Thyroid gland (tissue), 4 donors: ENCODE results near the gene FNIP1. TPM values are rescaled to one million over a fixed set of nuclear protein-coding genes. Genes with fewer than 3 reads are reported as not detected.
"Not testable (repeated sequence)": the region's sequence is repeated elsewhere in the genome, so short reads cannot be mapped to it uniquely, and the experiment has no call there.

Source experiments
- DNase-seq, 2 donors: peaks; one replicate each; pipeline ENCODE4 v3.0.0-alpha.2; 2019
- H3K27ac ChIP-seq, 3 donors: fragments of 200-600 bp; sonication (generic); 1 replicate in 2 of 3; 2 replicates in 1 of 3; pipeline ENCODE4 v1.5.1; 2016 to 2019; ENCODE audit warnings: mild to moderate bottlenecking in 1 of 3, moderate library complexity in 1 of 3
- H3K27me3 ChIP-seq: fragments of 200-600 bp; sonication (generic); one replicate; pipeline ENCODE4 v1.5.1; 2019
- H3K36me3 ChIP-seq, 2 donors: fragments of 200-600 bp; sonication (generic); one replicate each; pipeline ENCODE4 v1.5.1; 2016 to 2019
- H3K4me1 ChIP-seq, 2 donors: fragments of 200-600 bp; sonication (generic); one replicate each; pipeline ENCODE4 v1.5.1; 2017 to 2019
- H3K4me3 ChIP-seq, 3 donors: fragments of 200-600 bp; sonication (generic); replicated peaks in 1 of 3; 1 replicate in 2 of 3; 2 replicates in 1 of 3; pipeline ENCODE4 v1.5.1; 2016; ENCODE audit warnings: mild to moderate bottlenecking in 1 of 3
- H3K9me3 ChIP-seq: fragments of 200-600 bp; sonication (generic); one replicate; pipeline ENCODE4 v1.5.1; 2017
- POLR2A ChIP-seq, 2 donors: fragments of 450-650 bp; IDR thresholded peaks; one replicate each; pipeline ENCODE4 v1.6.1; 2017; ENCODE audit warnings: antibody characterized with exemption in 2 of 2, mild to moderate bottlenecking in 2 of 2, moderate library complexity in 1 of 2
- WGBS, 2 donors: methylation state at CpG; one replicate each; pipeline ENCODE4 v1.1.5; 2017; 5-methylcytosine and 5-hydroxymethylcytosine counted together
- intact Hi-C: fragments of 100-400 bp; cut with DNase I; formaldehyde crosslinking; loops from one replicate; pipeline ENCODE4 v1.15.1; 2023
- total RNA-seq, 4 donors: library from RNA; depleted of rRNA; stranded (reverse); fragments of >200 nt; gene quantifications; one replicate each; pipeline ENCODE4 v1.2.3, GENCODE V29; 2016
- TF ChIP-seq, protein P1 (sequence below), 6 experiments: fragments of 200-600 bp in 3 of 6; fragments of 450-650 bp in 3 of 6; sonication (generic) in 3 of 6; IDR thresholded peaks; one replicate each; pipeline ENCODE4 v1.5.1; 2016 to 2019; ENCODE audit warnings: antibody characterized with exemption in 6 of 6, mild to moderate bottlenecking in 2 of 6, inconsistent platforms in 1 of 6, moderate library complexity in 1 of 6

The FNIP1 gene
- total RNA-seq, 4 donors from 2014 or later, result 55.3 to 91.7 (median 65.3) TPM

DNA sequence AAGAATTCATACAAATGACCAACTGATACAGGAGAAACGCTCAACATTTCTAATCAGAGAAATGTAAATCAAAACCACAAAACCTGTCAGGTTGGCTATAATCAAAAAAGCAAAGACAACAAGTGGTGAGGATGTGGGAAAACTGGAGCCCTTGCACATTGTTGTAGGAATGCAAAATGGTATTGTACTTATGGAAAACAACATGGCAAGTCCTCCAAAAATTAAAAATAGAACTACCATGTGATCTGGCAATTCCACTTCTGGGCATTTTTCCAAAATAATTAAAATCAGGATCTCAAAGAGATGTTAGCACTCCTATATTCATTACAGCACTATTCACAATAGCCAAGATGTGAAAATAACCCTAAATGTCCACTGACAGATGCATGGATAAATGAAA, 76.1 kb downstream of the FNIP1 start:
- no peak overlapping the region for H3K4me3 ChIP-seq
- H3K27me3 ChIP-seq, result no peaks in the 10 kb centered on the region
- H3K4me1 ChIP-seq, result no peaks in the 10 kb centered on the region
- no peaks in the 10 kb centered on the region for H3K36me3 ChIP-seq
- H3K9me3 ChIP-seq, result no peaks in the 10 kb centered on the region
- no peak for DNase-seq
- intact Hi-C loops, result no loop called here
- TF ChIP-seq, protein P1, sequence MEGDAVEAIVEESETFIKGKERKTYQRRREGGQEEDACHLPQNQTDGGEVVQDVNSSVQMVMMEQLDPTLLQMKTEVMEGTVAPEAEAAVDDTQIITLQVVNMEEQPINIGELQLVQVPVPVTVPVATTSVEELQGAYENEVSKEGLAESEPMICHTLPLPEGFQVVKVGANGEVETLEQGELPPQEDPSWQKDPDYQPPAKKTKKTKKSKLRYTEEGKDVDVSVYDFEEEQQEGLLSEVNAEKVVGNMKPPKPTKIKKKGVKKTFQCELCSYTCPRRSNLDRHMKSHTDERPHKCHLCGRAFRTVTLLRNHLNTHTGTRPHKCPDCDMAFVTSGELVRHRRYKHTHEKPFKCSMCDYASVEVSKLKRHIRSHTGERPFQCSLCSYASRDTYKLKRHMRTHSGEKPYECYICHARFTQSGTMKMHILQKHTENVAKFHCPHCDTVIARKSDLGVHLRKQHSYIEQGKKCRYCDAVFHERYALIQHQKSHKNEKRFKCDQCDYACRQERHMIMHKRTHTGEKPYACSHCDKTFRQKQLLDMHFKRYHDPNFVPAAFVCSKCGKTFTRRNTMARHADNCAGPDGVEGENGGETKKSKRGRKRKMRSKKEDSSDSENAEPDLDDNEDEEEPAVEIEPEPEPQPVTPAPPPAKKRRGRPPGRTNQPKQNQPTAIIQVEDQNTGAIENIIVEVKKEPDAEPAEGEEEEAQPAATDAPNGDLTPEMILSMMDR (IDR thresholded peaks at IDR 0.05), result no peak
- TF ChIP-seq POLR2A (IDR thresholded peaks at IDR 0.05), result no peak
- 89 to 91% methylated on average over 1 of the region's 1 CpG for WGBS, 2 donors
- H3K27ac ChIP-seq, result no peak overlapping the region

DNA sequence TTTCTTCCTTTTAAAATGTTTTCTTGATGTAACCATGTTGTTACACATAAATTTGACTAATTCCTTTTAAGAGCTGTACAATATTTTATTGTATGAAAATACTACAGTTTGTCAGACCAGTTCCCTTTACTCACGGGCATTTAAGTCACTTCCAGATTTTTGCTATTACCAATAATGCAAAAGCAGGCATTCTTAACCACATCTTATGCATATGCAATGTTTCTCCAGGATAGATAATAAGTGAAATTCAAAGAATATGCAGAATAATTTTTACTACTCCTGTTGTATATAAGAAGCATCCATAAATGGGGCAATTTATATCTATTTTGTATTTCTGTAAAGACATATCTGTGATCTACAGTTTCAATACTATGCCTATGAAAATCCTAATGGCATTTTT, 77.3 kb downstream of the FNIP1 start:
- TF ChIP-seq, protein P1 (IDR thresholded peaks at IDR 0.05), result no peak
- no peak for TF ChIP-seq POLR2A (IDR thresholded peaks at IDR 0.05)
- intact Hi-C loops, result no loop called here
- H3K9me3 ChIP-seq, result no peaks in the 10 kb centered on the region
- no peak overlapping the region for H3K4me3 ChIP-seq
- H3K27me3 ChIP-seq, result no peaks in the 10 kb centered on the region
- no peaks in the 10 kb centered on the region for H3K4me1 ChIP-seq
- no peak for DNase-seq
- WGBS, 2 donors, result 85 to 95% methylated on average over 1 of the region's 1 CpG
- no peaks in the 10 kb centered on the region for H3K36me3 ChIP-seq
- H3K27ac ChIP-seq, result no peak overlapping the region

DNA sequence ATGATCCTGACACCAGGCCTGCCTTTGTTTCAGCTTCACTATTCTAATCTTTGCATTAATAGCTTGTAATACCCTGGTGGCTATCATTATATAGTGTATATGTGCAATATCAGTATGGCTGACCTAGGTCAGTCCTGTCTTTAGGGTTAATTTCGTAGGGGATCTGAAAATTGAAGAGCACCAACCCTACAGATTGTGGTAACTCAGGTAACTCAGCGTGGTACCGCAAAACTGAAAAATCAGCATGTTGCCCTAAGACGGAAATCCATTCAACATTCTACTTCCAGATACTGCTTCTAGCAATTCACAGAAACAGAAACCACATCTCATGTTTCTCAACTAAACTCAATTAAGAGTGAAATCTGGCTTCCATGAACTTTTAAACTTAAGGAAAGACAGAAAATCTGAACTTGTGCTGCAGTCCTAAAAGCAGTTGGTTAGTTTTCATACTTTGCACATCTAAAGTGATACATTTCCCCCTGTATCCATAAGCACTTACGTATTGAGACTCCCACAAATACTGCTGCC, 78.3 kb downstream of the FNIP1 start:
- Histone ChIP-seq H3K27ac (no peak overlapping the region), H3K4me1 (no peaks in the 10 kb centered on the region), H3K27me3 (no peaks in the 10 kb centered on the region), H3K36me3 (no peaks in the 10 kb centered on the region), H3K4me3 (no peak overlapping the region), H3K9me3 (no peaks in the 10 kb centered on the region)
- intact Hi-C loops, result no loop called here
- TF ChIP-seq, protein P1 (IDR thresholded peaks at IDR 0.05), result no peak
- no peak for TF ChIP-seq POLR2A (IDR thresholded peaks at IDR 0.05)
- no peak for DNase-seq
- WGBS, 2 donors, result 90 to 98% methylated on average over 5 of the region's 5 CpGs

DNA sequence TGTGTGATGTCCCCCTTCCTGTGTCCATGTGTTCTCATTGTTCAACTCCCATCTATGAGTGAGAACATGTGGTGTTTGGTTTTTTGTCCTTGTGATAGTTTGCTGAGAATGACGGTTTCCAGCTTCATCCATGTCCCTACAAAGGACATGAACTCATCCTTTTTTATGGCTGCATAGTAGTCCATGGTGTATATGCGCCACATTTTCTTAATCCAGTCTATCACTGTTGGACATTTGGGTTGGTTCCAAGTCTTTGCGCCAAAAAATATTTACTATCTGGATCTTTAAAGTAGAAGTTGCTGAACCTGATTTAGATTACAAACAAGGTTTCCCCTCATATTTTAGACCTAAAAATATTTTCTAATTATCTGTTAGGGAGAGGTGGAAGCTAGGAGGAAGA, 79.7 kb downstream of the FNIP1 start:
- WGBS, 2 donors, result 97% methylated on average over 3 of the region's 3 CpGs
- H3K36me3 ChIP-seq, H3K27me3 ChIP-seq, H3K9me3 ChIP-seq, intact Hi-C loops, H3K4me1 ChIP-seq, H3K27ac ChIP-seq, DNase-seq, H3K4me3 ChIP-seq: not testable (repeated sequence)

DNA sequence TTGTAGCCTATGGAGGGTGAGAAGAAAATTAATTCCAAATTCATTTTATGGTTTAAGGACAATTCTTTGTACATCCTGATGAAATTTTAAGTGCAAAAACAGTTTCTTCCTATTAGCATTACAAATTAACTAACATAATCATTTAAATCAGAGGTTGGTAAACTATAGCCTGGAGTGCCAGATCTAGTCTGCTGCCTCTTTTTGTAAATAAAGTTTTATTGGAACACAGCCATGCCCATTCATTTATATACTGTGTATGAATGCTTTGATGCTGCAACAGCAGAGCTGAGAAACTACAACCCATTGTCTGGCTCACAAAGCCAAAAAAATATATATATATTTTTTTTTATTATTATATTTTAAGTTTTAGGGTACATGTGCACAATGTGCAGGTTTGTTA, 80.2 kb downstream of the FNIP1 start:
- Histone ChIP-seq H3K4me3 (no peak overlapping the region), H3K9me3 (no peaks in the 10 kb centered on the region), H3K36me3 (no peaks in the 10 kb centered on the region), H3K27me3 (no peaks in the 10 kb centered on the region), H3K4me1 (no peaks in the 10 kb centered on the region), H3K27ac (no peak overlapping the region)
- no peak for TF ChIP-seq POLR2A (IDR thresholded peaks at IDR 0.05)
- TF ChIP-seq, protein P1 (IDR thresholded peaks at IDR 0.05), result no peak
- no peak for DNase-seq
- intact Hi-C loops, result no loop called here

DNA sequence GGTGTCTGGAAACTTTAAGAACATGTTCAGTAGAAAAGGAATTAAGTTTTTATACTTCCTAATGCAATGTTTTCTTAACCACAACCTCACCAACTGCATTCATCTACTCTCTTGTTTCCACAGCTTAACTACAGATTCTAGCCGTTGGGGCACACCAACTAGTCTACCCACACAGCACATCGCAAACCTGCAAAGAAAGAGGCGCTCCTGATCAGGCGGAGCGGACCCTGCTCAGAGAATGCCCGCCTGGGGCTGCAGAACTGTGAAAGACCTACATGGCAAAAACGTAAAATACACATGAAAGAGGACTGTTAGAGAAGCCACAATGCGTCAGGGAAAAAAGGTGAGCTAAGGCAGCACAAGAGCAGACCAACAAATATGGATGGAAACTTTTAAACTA, 86.4 kb downstream of the FNIP1 start:
- DNase-seq, result no peak
- Histone ChIP-seq H3K4me1 (no peaks in the 10 kb centered on the region), H3K27ac (no peak overlapping the region), H3K4me3 (no peak overlapping the region), H3K27me3 (no peaks in the 10 kb centered on the region), H3K9me3 (no peaks in the 10 kb centered on the region), H3K36me3 (peaks cover 2 to 5% of the 10 kb centered on the region in 2 donors)
- intact Hi-C loops, result no loop called here
- TF ChIP-seq POLR2A (IDR thresholded peaks at IDR 0.05), result no peak
- TF ChIP-seq, protein P1 (IDR thresholded peaks at IDR 0.05), result no peak
- WGBS, 2 donors, result 93 to 95% methylated on average over 8 of the region's 8 CpGs
